HT-29 (cell line): ENCODE measurements around the gene ARFGAP3. TPM values are rescaled to one million over a fixed set of nuclear protein-coding genes. Genes with fewer than 3 reads are reported as not detected.

ENCODE experiments used
- DNase-seq: peaks from one replicate; pipeline ENCODE4 v3.0.0-alpha.2; 2015; ENCODE audit warnings: low spot score
- total RNA-seq: library from RNA; depleted of rRNA; stranded (reverse); fragments of >200 nt; shearing (Covaris generic); gene quantifications from 2 replicates; pipeline ENCODE4 v1.2.3, GENCODE V29; 2014

The ARFGAP3 gene
- total RNA-seq, 1 experiment from 2014 or later, result 6.8 TPM

GRCh38 chr22:42821386-42821785 lies 35.7 kb downstream of the ARFGAP3 start:
- DNase-seq, result no peak

DNA sequence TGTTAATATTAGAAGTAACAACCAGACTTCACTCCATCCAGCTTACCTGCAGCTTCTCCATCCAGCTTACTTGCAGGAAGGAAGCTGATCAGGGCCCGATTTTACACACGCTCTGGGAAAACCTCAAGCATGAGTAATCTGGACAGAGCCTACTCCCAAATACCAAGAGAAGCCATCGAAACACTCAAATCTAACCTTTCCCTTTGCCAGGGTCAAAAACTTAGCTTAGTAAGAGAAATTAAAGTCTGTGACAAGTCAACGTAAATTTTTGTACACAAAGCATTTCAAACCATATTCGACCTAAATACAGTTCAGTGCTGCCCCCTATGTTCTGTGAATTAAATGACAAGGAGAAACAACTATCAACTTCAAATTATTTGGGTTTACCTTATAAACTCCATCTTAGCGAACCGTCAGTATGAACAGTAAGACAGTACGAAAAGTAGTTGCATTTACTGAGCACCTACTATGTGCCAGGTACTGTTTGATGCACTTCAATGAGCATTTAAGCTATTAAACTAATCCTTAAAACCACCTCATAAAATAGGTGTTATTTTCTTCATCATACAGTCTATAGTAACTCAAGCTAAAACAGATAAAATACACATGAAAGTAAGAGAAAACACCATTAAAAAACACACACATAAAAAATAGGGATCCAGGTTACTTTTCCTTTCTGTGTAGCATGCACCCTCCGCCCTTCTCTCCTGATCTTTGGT lies 36.9 kb downstream of the ARFGAP3 start:
- peak; percentile 38 for DNase-seq

- DNase-seq, result no peak
These were observed 37.5 kb downstream of the ARFGAP3 start for GRCh38 chr22:42819412-42820044.

DNA sequence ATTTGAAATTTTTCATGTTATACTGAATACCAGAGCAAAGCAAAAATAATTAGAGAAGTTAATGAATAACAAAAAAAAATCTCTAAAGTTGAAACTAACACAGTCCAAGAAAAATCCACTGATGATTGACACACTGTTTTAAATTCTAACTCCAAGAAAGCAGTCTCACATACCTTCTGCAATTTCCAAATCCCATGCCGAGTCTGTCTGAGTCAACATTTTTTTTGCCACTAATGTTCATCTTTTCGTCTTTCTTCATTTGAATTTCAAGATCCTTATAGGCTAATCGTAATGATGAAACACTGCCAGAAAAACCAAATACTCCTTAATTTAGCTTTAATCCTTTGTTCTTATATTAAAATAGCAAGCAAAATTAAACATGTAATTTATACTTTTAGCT lies 39.5 kb downstream of the ARFGAP3 start:
- no peak for DNase-seq

DNA sequence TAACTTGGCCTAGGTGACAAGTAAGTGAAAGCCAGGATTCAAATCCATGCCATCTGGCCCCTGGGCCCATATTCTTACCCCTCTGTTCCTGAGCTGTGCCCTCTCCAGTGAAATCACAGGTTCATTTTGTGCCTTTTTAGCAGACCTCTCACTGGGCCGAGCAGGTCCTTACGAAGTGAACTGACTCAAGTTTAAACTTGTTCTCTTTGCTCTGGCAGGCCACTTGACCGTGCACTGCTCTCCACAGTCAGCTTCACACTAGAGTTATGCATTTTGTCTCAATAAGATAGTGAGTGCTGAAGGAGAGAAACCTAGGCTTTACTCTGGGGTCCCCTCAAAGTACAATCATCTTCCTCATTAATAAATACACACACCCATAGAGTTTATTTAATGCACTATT lies 40.7 kb downstream of the ARFGAP3 start:
- no peak for DNase-seq

GRCh38 chr22:42814616-42815015 lies 42.5 kb downstream of the ARFGAP3 start:
- DNase-seq, result no peak

GRCh38 chr22:42814215-42814614 lies 42.9 kb downstream of the ARFGAP3 start:
- DNase-seq, result no peak

GRCh38 chr22:42813501-42813900 lies 43.6 kb downstream of the ARFGAP3 start:
- no peak for DNase-seq

DNA sequence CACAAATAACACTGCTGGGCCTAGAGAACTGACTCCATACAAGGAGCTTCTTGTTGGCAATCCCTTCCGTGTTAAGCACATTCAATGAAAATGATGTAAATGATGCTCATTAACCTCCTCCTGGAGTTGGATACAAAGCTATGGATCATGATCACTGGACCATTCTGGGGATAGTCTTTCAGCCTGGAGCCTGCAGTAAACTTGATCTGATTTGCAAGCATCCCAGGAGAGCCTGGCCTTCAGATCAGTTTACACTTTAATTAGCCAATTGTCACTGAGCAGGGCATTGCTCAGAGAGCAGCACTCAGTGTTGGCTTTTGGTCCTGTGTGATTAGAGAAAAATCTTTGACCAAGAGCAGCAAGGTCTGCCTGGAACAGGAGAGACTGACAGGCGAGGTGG lies 45.6 kb downstream of the ARFGAP3 start:
- DNase-seq, result no peak

- DNase-seq, result no peak
These were observed 48.6 kb downstream of the ARFGAP3 start for GRCh38 chr22:42808521-42808920.

GRCh38 chr22:42807185-42807584 lies 49.9 kb downstream of the ARFGAP3 start:
- no peak for DNase-seq

- DNase-seq, result no peak
These were observed 50.9 kb downstream of the ARFGAP3 start for GRCh38 chr22:42805998-42806830.

GRCh38 chr22:42805016-42805997 lies 51.8 kb downstream of the ARFGAP3 start:
- DNase-seq, result peak; percentile 15

DNA sequence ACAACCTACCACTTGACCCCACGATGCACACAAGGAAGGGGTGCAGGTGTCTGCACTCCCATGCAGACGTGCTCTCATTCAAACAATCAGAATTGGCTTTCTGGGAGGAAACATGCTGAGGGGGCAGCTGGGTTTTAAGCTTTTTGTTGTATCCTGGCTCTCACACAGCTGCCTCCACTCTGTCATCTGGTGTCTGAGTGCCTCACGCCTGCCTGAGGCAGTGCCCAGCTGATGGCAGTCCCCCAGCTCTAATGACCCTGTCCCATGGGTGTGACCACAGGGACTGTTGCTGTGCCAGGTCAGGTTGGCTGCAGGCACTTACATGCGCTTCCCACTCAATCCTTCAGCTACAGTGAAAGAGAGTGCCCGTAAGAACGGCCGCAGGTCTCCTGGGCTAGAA lies 53.7 kb downstream of the ARFGAP3 start:
- no peak for DNase-seq

DNA sequence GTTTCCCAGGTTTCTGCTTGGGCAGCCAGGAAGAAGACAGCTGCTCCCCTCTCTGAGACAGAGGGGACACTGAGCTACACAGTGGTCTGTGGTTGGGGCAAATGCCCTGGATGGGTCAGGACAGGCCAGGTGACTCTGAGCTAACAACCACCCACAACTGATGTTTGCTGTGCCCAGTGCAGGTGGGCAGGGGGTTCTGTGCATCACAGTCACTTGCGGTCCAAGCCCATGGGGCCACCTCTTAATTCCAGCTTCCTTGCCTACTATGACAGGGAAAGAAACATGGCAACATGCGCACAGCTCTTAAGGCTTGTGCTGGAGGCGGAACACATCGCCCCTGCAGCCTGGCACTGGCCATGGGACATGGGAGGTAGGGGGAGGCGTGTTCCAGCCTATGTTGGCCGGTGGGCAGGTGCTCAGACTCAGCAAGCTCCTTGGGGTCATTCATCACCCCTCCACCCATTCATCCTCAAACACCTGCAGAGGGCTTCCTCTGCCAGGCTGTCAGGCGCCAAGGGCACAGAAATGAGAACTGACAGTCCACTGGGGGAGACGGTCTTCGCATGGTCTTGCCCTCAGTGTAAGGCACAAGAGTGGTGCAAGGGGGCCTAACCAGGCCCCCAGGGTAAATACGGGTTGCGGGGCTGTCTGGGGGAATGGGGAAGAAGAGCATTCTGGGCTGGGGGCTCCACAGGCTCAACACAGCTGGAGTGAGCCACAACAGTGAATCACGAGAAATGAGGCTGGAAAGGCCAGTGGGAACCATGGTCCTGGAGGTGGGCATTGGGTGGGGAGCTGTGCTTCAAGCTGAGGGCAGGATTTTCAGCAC lies 55.6 kb downstream of the ARFGAP3 start:
- DNase-seq, result no peak

DNA sequence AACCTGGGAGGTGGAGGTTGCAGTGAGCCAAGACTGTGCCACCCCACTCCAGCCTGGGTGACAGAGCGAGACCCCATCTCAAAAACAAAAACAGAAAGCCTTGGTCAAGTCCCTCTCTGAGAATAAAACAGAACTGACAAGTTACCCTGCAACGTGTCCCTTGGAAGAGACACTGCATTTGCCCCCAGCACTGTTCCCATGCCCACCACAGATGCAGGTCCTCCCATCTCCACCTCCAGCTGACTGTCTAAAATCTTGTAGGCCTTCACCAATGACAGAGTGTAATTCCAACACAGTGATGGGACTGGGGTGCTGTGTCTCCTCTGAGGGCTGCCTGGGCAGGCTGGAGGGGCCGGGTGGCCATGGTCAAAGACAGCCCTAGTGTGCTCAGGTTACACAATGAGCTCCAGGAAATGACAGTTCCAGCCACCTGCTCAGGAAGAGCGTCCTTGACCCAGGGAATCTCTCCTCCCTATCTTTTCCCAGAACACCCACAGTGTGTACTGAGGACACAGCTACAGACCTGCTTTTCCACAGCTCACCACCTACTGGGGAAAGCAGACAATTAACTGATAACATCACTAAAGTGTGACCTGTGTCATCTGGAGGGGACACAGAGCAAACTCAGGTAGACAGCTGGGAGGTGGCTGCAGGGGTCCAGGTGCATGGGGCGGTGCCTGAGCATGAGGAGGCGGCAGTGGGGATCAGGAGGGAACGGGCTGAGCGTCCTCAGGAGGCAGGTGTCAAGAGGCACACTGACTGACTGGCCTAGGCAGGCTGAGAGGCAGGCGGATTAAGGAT lies 56.4 kb downstream of the ARFGAP3 start:
- DNase-seq, result no peak

DNA sequence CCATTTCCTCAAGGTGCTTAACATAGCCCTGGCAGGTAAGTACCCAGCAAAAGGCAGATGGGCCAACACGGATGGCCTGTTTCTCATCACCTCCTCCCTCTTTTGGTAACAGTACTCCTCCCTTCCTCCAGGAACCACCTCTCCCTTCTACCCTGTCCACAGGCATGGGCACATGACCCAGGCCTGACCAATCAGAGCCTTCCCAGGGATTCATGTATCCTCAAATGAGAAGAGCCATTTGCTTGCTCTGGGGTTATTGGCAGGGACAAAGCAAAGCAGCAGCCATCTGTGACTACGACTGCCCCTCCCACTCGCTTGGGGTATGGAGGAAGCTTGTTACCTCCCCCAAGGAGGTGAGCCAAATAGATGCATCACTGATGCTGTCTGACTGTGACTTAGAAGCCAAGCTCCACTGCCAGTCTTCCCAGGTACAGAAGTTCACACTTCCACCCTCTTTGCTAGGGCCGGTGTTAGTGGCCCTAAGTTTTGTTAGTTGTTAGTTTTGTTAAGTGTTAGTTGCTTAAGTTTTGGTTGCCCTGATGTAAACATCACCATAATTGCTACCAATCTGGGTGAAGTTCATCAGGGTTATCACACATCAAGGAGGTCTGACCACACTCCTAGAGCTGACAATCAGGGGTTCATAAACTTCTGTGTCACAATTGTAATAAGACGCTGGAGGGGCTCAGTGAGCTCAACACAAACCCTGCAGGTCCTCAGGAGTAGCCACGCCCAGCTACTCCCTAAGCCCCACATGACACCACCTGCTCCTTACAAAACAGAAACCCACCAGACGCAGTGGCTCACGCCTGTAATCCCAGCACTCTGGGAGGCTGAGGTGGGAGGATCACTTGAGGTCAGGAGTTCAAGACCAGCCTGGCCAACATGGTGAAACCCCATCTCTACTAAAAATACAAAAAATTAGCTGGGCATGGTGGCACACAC lies 57.3 kb downstream of the ARFGAP3 start:
- DNase-seq, result no peak

DNA sequence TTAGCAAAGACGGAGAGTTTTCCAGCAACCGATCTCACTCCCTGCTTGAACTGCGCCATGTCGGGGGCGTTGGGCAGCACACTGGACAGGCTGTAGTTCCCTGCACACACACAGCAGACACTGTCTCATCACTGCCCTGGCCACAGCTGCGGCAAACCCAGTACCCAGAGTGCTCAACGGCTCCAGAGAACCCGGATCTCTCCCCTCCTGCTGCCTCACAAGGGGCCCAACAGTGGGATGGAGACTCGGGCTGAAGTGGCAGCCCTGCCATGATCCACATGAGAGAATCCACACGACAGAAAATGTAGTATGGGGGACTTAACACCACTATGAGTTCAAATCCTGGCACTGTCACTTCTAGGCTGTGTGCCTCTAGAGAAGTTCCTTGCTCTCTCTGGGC lies 58.0 kb downstream of the ARFGAP3 start:
- DNase-seq, result no peak
